SH-SY5Y (cell line): ENCODE data around the gene CACHD1.

Source experiments
- GATA2 ChIP-seq: IDR thresholded peaks from 2 replicates; pipeline ENCODE4 v1.6.1; 2011; ENCODE audit warnings: mild to moderate bottlenecking, low read depth, low read length
- GATA3 ChIP-seq: IDR thresholded peaks from 2 replicates; pipeline ENCODE4 v1.6.1; 2011; ENCODE audit warnings: low read depth, mild to moderate bottlenecking, low read length, moderate library complexity

- TF ChIP-seq GATA2 = no peak
- no peak for TF ChIP-seq GATA3
Observed at GRCh38 chr1:64487061-64487460, 17.1 kb downstream of the CACHD1 start.
